Type B pancreatic cell (in vitro differentiated cells): ENCODE results near the gene TIAL1. TPM values are rescaled to one million over a fixed set of nuclear protein-coding genes. Genes with fewer than 3 reads are reported as not detected.

ENCODE experiments used
- DNase-seq: peaks from one replicate; pipeline ENCODE4 v3.0.0; 2021; ENCODE audit warnings: mixed read lengths; ENCODE audit not compliant: unreplicated experiment; ENCODE audit errors: extremely low spot score
- H3K27ac Mint-ChIP-seq: 2 replicates; pipeline ENCODE4 v1.8.0; 2021; ENCODE audit warnings: mild to moderate bottlenecking, mixed read lengths
- H3K27me3 Mint-ChIP-seq: 2 replicates; pipeline ENCODE4 v1.8.0; 2021; ENCODE audit warnings: mixed read lengths
- H3K36me3 Mint-ChIP-seq: 2 replicates; pipeline ENCODE4 v1.8.0; 2021; ENCODE audit warnings: mixed read lengths
- H3K4me1 Mint-ChIP-seq: one replicate; pipeline ENCODE4 v1.8.0; 2021; ENCODE audit warnings: mixed read lengths; ENCODE audit not compliant: unreplicated experiment
- H3K4me3 Mint-ChIP-seq: 2 replicates; pipeline ENCODE4 v1.8.0; 2021; ENCODE audit warnings: mild to moderate bottlenecking, mixed read lengths
- H3K9me3 Mint-ChIP-seq: 2 replicates; pipeline ENCODE4 v1.8.0; 2021; ENCODE audit warnings: mixed read lengths
- total RNA-seq: library from RNA; stranded (reverse); gene quantifications from 2 replicates; pipeline ENCODE4 v1.2.1, GENCODE V29; 2021; ENCODE audit warnings: low replicate concordance
- TF ChIP-seq, protein P1 (sequence below): fragments of 200-600 bp; sonication (generic); conservative IDR thresholded peaks from 2 replicates; pipeline ENCODE4 v1.5.0; 2021; ENCODE audit warnings: antibody characterized with exemption, mild to moderate bottlenecking

TIAL1 gene
- total RNA-seq, 1 donor from 2014 or later: 153 TPM

DNA sequence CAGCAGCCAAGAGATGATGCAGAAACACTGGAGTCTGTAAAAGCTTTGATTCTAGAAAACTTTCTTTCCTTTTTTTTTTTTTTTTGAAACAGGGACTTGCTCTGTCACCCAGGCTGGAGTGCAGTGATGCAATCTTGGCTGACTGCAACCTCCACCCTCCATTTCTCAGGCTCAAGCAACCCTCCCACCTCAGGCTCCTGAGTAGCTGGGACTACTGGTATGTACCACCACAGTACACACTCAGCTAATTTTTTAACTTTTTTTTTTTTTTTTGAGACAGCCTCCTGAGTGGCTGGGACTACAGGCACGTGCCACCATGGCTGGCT is 37.4 kb upstream of the TIAL1 start:
- Mint-ChIP-seq H3K4me1 (no peaks in the 10 kb centered on the region), H3K9me3 (no peaks in the 10 kb centered on the region), H3K27me3 (no peaks in the 10 kb centered on the region), H3K36me3 (no peaks in the 10 kb centered on the region), H3K4me3 (no peak overlapping the region), H3K27ac (no peak overlapping the region)
- no peak for DNase-seq
- TF ChIP-seq, protein P1, sequence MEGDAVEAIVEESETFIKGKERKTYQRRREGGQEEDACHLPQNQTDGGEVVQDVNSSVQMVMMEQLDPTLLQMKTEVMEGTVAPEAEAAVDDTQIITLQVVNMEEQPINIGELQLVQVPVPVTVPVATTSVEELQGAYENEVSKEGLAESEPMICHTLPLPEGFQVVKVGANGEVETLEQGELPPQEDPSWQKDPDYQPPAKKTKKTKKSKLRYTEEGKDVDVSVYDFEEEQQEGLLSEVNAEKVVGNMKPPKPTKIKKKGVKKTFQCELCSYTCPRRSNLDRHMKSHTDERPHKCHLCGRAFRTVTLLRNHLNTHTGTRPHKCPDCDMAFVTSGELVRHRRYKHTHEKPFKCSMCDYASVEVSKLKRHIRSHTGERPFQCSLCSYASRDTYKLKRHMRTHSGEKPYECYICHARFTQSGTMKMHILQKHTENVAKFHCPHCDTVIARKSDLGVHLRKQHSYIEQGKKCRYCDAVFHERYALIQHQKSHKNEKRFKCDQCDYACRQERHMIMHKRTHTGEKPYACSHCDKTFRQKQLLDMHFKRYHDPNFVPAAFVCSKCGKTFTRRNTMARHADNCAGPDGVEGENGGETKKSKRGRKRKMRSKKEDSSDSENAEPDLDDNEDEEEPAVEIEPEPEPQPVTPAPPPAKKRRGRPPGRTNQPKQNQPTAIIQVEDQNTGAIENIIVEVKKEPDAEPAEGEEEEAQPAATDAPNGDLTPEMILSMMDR: no peak

DNA sequence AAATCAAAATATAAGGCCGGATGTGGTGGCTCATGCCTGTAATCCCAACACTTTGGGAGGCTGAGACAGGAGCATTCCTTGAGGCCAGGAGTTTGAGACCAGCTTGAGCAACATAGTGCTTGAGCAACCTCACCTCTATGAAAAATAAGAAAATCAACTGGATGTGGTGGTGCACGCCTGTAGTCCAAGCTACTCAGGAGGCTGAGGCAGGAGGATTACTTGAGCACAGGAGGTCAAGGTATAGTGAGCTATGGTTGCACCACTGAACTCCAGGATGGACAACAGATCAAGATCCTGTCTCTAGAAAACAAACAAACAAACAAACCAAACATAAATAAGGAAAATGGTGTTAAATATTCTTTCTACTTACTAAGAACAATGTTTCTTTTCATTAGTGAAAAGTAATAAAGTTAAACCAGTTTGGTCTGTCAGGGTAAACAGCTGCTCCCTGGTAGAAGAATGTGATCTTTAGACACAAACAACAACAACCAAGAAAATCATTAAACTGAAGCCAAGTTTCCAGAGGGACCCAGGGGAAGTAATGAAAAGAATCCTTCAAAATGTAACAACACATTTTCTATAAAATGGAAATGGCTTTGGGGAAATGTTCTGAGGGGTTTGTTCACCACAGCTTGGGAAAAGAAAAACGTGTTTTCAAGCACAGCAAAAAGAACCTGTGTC is 36.9 kb upstream of the TIAL1 start:
- TF ChIP-seq, protein P1: no peak
- Mint-ChIP-seq H3K27ac (no peak overlapping the region), H3K27me3 (no peaks in the 10 kb centered on the region), H3K36me3 (no peaks in the 10 kb centered on the region), H3K4me1 (no peaks in the 10 kb centered on the region), H3K9me3 (no peaks in the 10 kb centered on the region), H3K4me3 (no peak overlapping the region)
- no peak for DNase-seq

DNA sequence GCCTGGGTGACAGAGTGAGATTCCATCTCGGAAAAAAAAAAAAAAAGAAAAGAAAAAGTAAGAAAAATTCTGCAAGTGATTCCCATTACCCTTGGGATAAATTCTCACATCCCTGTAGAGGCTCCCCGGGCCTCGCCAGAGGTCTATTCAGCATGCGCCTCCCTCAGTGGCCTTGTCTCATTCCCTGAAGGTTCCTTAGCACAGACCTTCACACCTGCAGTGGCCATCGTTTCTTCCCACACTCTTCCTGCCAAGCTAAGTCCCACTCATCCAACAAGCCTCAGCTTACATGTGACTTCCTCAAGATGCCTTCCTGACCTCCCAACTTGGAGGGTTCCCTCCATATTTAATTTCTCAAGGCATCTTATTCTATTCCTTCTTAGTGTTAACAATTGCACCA is 33.5 kb upstream of the TIAL1 start:
- Mint-ChIP-seq H3K27me3 (no peaks in the 10 kb centered on the region), H3K4me1 (no peaks in the 10 kb centered on the region), H3K4me3 (no peak overlapping the region), H3K27ac (no peak overlapping the region), H3K9me3 (no peaks in the 10 kb centered on the region), H3K36me3 (no peaks in the 10 kb centered on the region)
- TF ChIP-seq, protein P1: no peak
- DNase-seq: no peak

DNA sequence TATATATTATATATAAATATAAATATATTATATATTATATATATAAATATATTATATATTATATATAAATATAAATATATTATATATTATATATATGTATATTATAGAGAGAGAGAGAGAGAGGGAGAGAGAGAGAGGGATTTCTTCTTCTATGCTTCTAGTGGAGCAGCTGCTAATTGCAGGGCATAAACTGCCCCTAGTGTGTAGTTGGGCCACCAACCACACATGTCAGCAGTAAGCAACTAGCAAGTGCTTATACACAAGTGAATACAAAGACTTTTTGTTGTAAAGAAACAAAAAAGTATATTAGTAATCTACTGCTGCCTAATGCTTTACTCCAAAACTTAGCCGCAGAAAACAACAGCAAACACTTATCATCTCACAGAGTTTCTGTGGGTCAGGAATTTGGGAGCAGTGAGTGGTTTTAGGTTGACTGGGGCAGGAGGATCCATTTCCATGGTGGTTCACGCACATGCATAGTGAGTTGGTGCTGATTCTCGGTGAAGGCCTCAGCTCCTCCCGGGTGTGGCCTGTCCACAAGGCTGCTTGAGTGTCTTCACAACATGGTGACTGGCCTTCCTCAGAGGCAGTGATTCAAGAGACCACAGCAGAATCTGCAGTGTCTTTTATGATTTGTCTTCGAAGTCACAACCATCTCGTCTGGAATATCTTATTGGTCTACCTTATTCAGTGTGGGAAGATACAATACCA is 29.0 kb upstream of the TIAL1 start:
- TF ChIP-seq, protein P1: peak; percentile 20
- Mint-ChIP-seq H3K36me3 (no peaks in the 10 kb centered on the region), H3K27ac (no peak overlapping the region), H3K4me1 (peaks cover 5% of the 10 kb centered on the region), H3K9me3 (no peaks in the 10 kb centered on the region), H3K4me3 (no peak overlapping the region), H3K27me3 (no peaks in the 10 kb centered on the region)
- DNase-seq: no peak

DNA sequence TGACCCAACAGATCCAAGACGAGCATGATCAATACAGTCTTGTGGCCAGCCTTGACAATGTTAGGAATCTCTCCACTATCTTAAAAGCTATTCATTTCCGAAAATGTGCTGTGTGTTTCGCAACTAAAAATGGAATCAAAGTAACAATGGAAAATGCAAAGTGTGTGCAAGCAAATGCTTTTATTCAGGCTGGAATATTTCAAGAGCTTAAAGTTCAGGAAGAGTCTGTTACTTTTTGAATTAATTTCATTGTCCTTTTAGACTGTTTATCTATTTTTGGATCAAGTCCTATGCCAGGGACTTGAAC is 24.3 kb upstream of the TIAL1 start:
- no peak for DNase-seq
- H3K9me3 Mint-ChIP-seq: no peaks in the 10 kb centered on the region
- H3K27ac Mint-ChIP-seq: no peak overlapping the region
- no peak overlapping the region for H3K4me3 Mint-ChIP-seq
- TF ChIP-seq, protein P1: no peak
- peaks cover 17% of the 10 kb centered on the region for H3K4me1 Mint-ChIP-seq
- H3K36me3 Mint-ChIP-seq: no peaks in the 10 kb centered on the region
- no peaks in the 10 kb centered on the region for H3K27me3 Mint-ChIP-seq
